ENCODE measurements around the gene ALDH1L1. TPM values are rescaled to one million over a fixed set of nuclear protein-coding genes. Genes with fewer than 3 reads are reported as not detected.
A peak's percentile ranks its signal among the peaks of the same experiment; 100 is the strongest.

Gene ALDH1L1
- total and polyA plus RNA-seq, 2 experiments from 2014 or later: 1.0 to 1.3 TPM

DNA sequence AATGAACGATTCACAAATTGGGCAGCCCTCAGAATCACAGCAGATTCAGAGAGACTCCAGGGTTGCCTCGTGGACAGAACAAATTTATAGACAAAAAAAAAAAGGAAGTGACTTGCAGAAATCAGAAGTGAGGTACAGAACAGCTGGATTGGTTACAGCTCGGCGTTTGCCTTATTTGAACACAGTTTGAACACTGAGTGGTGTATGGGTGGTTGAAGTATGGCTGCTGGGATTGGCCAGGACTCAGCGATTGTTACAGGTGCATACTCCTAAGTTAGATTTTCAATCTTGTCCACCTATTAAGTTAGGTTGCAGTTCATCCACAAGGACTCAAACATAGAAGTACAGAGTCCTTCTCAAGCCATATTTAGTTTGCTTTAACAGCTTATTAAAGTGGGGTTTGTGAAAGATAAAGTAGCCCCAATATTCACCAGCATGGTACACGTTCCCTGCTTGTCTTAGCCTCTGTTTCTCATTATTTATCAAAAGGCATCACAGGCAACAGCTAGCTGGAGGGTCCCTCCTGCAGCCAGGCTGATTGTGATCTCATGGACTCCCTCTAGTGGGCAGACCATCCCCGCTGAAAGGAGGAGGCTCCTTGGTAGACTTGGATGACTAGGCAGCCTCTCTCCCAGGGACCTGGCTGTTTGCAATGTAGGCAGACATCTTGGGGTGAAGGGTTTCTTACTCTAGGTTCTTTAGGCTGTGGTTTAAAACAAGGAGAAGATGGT lies 17.6 kb upstream of the ALDH1L1 start (continued):
- TF ChIP-seq ZNF331 (CRISPR knock-in tag; IDR thresholded peaks at IDR 0.05; ENCODE audit: low read depth) (peak; percentile 36; the same call in 1 of the 2 replicates), EZH2phosphoT487 (IDR thresholded peaks at IDR 0.05; ENCODE audit: unreplicated experiment) (no peak), EZH2 (IDR thresholded peaks at IDR 0.05; ENCODE audit: low read depth, unreplicated experiment) (no peak), JUNB (IDR thresholded peaks at IDR 0.05; ENCODE audit: unreplicated experiment) (no peak), CREB1 (CRISPR knock-in tag; IDR thresholded peaks at IDR 0.05; ENCODE audit: low read depth) (peak; percentile 34; the same call in 1 of the 2 replicates), ZNF114 (CRISPR knock-in tag; IDR thresholded peaks at IDR 0.05) (no peak)
- TF ChIP-seq, protein P1, sequence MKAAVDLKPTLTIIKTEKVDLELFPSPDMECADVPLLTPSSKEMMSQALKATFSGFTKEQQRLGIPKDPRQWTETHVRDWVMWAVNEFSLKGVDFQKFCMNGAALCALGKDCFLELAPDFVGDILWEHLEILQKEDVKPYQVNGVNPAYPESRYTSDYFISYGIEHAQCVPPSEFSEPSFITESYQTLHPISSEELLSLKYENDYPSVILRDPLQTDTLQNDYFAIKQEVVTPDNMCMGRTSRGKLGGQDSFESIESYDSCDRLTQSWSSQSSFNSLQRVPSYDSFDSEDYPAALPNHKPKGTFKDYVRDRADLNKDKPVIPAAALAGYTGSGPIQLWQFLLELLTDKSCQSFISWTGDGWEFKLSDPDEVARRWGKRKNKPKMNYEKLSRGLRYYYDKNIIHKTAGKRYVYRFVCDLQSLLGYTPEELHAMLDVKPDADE (IDR thresholded peaks at IDR 0.05): no peak
- TF ChIP-seq, protein P2, sequence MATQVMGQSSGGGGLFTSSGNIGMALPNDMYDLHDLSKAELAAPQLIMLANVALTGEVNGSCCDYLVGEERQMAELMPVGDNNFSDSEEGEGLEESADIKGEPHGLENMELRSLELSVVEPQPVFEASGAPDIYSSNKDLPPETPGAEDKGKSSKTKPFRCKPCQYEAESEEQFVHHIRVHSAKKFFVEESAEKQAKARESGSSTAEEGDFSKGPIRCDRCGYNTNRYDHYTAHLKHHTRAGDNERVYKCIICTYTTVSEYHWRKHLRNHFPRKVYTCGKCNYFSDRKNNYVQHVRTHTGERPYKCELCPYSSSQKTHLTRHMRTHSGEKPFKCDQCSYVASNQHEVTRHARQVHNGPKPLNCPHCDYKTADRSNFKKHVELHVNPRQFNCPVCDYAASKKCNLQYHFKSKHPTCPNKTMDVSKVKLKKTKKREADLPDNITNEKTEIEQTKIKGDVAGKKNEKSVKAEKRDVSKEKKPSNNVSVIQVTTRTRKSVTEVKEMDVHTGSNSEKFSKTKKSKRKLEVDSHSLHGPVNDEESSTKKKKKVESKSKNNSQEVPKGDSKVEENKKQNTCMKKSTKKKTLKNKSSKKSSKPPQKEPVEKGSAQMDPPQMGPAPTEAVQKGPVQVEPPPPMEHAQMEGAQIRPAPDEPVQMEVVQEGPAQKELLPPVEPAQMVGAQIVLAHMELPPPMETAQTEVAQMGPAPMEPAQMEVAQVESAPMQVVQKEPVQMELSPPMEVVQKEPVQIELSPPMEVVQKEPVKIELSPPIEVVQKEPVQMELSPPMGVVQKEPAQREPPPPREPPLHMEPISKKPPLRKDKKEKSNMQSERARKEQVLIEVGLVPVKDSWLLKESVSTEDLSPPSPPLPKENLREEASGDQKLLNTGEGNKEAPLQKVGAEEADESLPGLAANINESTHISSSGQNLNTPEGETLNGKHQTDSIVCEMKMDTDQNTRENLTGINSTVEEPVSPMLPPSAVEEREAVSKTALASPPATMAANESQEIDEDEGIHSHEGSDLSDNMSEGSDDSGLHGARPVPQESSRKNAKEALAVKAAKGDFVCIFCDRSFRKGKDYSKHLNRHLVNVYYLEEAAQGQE (IDR thresholded peaks at IDR 0.05; ENCODE audit: unreplicated experiment): no peak

DNA sequence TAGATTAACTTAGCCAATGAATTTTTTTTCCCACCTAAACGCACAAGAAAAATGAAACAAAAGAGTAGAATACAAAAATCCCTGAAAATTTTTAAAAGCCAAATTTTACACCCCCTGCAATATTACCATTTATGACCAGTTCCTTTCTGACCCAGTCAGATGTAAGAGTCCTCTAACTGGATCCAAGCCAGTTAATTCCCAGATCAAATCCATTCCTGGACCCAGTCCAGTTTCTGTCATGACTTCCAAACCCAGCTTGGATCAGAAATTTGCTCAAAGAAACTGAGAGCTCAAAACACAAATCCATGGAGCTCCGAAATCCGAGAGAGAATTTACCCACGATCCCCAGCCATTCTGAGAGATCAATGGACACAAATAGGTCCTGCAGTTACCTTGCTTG lies 17.0 kb upstream of the ALDH1L1 start:
- peaks cover 8% of the 10 kb centered on the region for H3K4me1 Mint-ChIP-seq
- Histone ChIP-seq H3K4me2 (no peak overlapping the region), H3K4me3 (no peak overlapping the region), H3K27me3 (ENCODE audit: insufficient read depth) (no peaks in the 10 kb centered on the region), H3K79me2 (replicated peaks; ENCODE audit: insufficient read depth) (no peaks in the 10 kb centered on the region), H4K20me1 (replicated peaks; ENCODE audit: insufficient read depth) (no peaks in the 10 kb centered on the region), H3K36me3 (ENCODE audit: insufficient read depth) (peaks cover 21% of the 10 kb centered on the region), H3K9me2 (ENCODE audit: insufficient read depth) (peaks cover 5% of the 10 kb centered on the region; the same call in 1 of the 2 replicates), H3F3A (replicated peaks; ENCODE audit: low read depth) (no peaks in the 10 kb centered on the region), H3K4me1 (ENCODE audit: insufficient read depth) (no peaks in the 10 kb centered on the region; the same call in 1 of the 2 replicates), H2AFZ (no peak overlapping the region), H3K27ac (ENCODE audit: low read depth) (no peak overlapping the region)
- ATAC-seq (no peak), DNase-seq (ENCODE audit: low spot score) (no peak)
- no peak overlapping the region for H3K4me3 Mint-ChIP-seq
- H3K9me3 Mint-ChIP-seq: peaks cover 57% of the 10 kb centered on the region
- H3K27me3 Mint-ChIP-seq (ENCODE audit: insufficient read depth, low read depth, poor library complexity): no peaks in the 10 kb centered on the region
- no peak overlapping the region for H3K27ac Mint-ChIP-seq
- peaks cover 33% of the 10 kb centered on the region for H3K36me3 Mint-ChIP-seq (ENCODE audit: low read depth)
- no peak for TF ChIP-seq JUNB (IDR thresholded peaks at IDR 0.05; ENCODE audit: unreplicated experiment)
- TF ChIP-seq, protein P3, sequence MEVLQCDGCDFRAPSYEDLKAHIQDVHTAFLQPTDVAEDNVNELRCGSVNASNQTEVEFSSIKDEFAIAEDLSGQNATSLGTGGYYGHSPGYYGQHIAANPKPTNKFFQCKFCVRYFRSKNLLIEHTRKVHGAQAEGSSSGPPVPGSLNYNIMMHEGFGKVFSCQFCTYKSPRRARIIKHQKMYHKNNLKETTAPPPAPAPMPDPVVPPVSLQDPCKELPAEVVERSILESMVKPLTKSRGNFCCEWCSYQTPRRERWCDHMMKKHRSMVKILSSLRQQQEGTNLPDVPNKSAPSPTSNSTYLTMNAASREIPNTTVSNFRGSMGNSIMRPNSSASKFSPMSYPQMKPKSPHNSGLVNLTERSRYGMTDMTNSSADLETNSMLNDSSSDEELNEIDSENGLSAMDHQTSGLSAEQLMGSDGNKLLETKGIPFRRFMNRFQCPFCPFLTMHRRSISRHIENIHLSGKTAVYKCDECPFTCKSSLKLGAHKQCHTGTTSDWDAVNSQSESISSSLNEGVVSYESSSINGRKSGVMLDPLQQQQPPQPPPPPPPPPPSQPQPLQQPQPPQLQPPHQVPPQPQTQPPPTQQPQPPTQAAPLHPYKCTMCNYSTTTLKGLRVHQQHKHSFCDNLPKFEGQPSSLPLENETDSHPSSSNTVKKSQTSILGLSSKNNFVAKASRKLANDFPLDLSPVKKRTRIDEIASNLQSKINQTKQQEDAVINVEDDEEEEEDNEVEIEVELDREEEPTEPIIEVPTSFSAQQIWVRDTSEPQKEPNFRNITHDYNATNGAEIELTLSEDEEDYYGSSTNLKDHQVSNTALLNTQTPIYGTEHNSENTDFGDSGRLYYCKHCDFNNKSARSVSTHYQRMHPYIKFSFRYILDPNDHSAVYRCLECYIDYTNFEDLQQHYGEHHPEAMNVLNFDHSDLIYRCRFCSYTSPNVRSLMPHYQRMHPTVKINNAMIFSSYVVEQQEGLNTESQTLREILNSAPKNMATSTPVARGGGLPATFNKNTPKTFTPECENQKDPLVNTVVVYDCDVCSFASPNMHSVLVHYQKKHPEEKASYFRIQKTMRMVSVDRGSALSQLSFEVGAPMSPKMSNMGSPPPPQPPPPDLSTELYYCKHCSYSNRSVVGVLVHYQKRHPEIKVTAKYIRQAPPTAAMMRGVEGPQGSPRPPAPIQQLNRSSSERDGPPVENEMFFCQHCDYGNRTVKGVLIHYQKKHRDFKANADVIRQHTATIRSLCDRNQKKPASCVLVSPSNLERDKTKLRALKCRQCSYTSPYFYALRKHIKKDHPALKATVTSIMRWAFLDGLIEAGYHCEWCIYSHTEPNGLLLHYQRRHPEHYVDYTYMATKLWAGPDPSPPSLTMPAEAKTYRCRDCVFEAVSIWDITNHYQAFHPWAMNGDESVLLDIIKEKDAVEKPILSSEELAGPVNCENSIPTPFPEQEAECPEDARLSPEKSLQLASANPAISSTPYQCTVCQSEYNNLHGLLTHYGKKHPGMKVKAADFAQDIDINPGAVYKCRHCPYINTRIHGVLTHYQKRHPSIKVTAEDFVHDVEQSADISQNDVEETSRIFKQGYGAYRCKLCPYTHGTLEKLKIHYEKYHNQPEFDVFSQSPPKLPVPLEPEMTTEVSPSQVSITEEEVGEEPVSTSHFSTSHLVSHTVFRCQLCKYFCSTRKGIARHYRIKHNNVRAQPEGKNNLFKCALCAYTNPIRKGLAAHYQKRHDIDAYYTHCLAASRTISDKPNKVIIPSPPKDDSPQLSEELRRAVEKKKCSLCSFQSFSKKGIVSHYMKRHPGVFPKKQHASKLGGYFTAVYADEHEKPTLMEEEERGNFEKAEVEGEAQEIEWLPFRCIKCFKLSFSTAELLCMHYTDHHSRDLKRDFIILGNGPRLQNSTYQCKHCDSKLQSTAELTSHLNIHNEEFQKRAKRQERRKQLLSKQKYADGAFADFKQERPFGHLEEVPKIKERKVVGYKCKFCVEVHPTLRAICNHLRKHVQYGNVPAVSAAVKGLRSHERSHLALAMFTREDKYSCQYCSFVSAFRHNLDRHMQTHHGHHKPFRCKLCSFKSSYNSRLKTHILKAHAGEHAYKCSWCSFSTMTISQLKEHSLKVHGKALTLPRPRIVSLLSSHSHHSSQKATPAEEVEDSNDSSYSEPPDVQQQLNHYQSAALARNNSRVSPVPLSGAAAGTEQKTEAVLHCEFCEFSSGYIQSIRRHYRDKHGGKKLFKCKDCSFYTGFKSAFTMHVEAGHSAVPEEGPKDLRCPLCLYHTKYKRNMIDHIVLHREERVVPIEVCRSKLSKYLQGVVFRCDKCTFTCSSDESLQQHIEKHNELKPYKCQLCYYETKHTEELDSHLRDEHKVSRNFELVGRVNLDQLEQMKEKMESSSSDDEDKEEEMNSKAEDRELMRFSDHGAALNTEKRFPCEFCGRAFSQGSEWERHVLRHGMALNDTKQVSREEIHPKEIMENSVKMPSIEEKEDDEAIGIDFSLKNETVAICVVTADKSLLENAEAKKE (CRISPR knock-in tag; IDR thresholded peaks at IDR 0.05): no peak
